Measurements from ENCODE around the gene ZBED6.
A peak's percentile ranks its signal among the peaks of the same experiment; 100 is the strongest.
"Not testable (repeated sequence)": the region's sequence is repeated elsewhere in the genome, so short reads cannot be mapped to it uniquely, and the experiment has no call there.

ZBED6 gene

GRCh38 chr1:203781962-203782361, 13.5 kb upstream of the ZBED6 start:
- DNase-seq (ENCODE audit: low read depth): no peak
- TF ChIP-seq, protein P1, sequence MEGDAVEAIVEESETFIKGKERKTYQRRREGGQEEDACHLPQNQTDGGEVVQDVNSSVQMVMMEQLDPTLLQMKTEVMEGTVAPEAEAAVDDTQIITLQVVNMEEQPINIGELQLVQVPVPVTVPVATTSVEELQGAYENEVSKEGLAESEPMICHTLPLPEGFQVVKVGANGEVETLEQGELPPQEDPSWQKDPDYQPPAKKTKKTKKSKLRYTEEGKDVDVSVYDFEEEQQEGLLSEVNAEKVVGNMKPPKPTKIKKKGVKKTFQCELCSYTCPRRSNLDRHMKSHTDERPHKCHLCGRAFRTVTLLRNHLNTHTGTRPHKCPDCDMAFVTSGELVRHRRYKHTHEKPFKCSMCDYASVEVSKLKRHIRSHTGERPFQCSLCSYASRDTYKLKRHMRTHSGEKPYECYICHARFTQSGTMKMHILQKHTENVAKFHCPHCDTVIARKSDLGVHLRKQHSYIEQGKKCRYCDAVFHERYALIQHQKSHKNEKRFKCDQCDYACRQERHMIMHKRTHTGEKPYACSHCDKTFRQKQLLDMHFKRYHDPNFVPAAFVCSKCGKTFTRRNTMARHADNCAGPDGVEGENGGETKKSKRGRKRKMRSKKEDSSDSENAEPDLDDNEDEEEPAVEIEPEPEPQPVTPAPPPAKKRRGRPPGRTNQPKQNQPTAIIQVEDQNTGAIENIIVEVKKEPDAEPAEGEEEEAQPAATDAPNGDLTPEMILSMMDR (IDR thresholded peaks at IDR 0.05; ENCODE audit: insufficient read depth, low read depth, low read length, missing control alignments): no peak
- no peak overlapping the region for H3K4me3 ChIP-seq (ENCODE audit: low read length)

- no peak overlapping the region for H3K4me3 ChIP-seq (ENCODE audit: low read length)
- TF ChIP-seq, protein P1 (IDR thresholded peaks at IDR 0.05; ENCODE audit: insufficient read depth, low read depth, low read length, missing control alignments): no peak
- no peak for DNase-seq (ENCODE audit: low read depth)
Observed at GRCh38 chr1:203789966-203790365, 5.5 kb upstream of the ZBED6 start.

DNA sequence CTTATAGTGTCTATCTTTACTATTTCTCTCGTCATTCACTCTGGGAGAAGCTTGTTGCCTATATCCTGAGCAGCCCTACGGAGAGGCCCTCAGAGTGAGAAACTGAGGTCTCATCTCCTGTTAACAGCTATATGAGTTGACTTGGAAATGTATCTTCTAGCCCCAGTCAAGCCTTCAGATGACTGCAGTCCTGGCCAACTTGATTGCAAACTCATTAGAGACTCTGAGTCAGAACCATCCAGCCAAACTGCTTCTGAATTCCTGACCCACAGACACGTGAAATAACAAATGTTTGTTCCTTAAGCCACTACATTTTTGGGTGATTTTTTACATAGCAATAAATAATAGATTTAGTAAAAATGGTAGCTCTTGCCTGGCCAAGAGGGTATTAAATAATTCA, 3.9 kb upstream of the ZBED6 start:
- TF ChIP-seq, protein P1 (IDR thresholded peaks at IDR 0.05; ENCODE audit: insufficient read depth, low read depth, low read length, missing control alignments): no peak
- H3K4me3 ChIP-seq (ENCODE audit: low read length): no peak overlapping the region
- peak; percentile 48 for DNase-seq (ENCODE audit: low read depth)

GRCh38 chr1:203792486-203792885, 2.9 kb upstream of the ZBED6 start:
- H3K4me3 ChIP-seq (ENCODE audit: low read length): no peak overlapping the region
- no peak for DNase-seq (ENCODE audit: low read depth)
- TF ChIP-seq, protein P1 (IDR thresholded peaks at IDR 0.05; ENCODE audit: insufficient read depth, low read depth, low read length, missing control alignments): no peak

DNA sequence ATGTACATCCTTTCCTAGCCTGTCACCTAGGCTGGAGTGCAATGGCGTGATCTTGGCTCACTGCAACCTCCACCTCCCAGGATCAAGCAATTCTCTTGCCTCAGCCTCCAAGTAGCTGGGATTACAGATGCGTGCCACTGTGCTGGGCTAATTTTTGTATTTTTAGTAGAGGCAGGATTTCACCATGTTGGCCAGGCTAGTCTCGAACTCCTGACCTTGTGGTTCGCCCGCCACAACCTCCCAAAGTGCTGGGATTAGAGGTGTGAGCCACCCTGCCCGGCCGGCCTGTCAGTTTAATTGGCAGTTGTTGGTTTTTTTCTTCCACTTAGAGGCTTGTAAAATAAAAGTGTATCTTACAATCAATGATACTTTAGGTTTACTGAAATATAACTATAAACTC, 1.9 kb upstream of the ZBED6 start:
- not testable (repeated sequence) for DNase-seq (ENCODE audit: low read depth); H3K4me3 ChIP-seq (ENCODE audit: low read length)

GRCh38 chr1:203794764-203795440, 521 bp upstream of the ZBED6 start:
- TF ChIP-seq, protein P1 (IDR thresholded peaks at IDR 0.05; ENCODE audit: insufficient read depth, low read depth, low read length, missing control alignments): no peak
- H3K4me3 ChIP-seq (ENCODE audit: low read length): peak overlapping the region; percentile 2

GRCh38 chr1:203796236-203796605, 798 bp downstream of the ZBED6 start:
- TF ChIP-seq, protein P1 (IDR thresholded peaks at IDR 0.05; ENCODE audit: insufficient read depth, low read depth, low read length, missing control alignments): no peak
- peak; percentile 36 for DNase-seq (ENCODE audit: low read depth)
- H3K4me3 ChIP-seq (ENCODE audit: low read length): peak overlapping the region; percentile 94

More at GRCh38 chr1:203794764-203795440, 521 bp upstream of the ZBED6 start:
- DNase-seq (ENCODE audit: low read depth): no peak

Data from epithelial cell of esophagus (primary cell).